Type B pancreatic cell (in vitro differentiated cells): Measurements from ENCODE around the gene SLC12A4. TPM values are rescaled to one million over a fixed set of nuclear protein-coding genes. Genes with fewer than 3 reads are reported as not detected.

Experiments used
- DNase-seq: peaks from one replicate; pipeline ENCODE4 v3.0.0; 2021; ENCODE audit warnings: mixed read lengths; ENCODE audit not compliant: unreplicated experiment; ENCODE audit errors: extremely low spot score
- H3K27ac Mint-ChIP-seq: 2 replicates; pipeline ENCODE4 v1.8.0; 2021; ENCODE audit warnings: mild to moderate bottlenecking, mixed read lengths
- H3K27me3 Mint-ChIP-seq: 2 replicates; pipeline ENCODE4 v1.8.0; 2021; ENCODE audit warnings: mixed read lengths
- H3K36me3 Mint-ChIP-seq: 2 replicates; pipeline ENCODE4 v1.8.0; 2021; ENCODE audit warnings: mixed read lengths
- H3K4me1 Mint-ChIP-seq: one replicate; pipeline ENCODE4 v1.8.0; 2021; ENCODE audit warnings: mixed read lengths; ENCODE audit not compliant: unreplicated experiment
- H3K4me3 Mint-ChIP-seq: 2 replicates; pipeline ENCODE4 v1.8.0; 2021; ENCODE audit warnings: mild to moderate bottlenecking, mixed read lengths
- H3K9me3 Mint-ChIP-seq: 2 replicates; pipeline ENCODE4 v1.8.0; 2021; ENCODE audit warnings: mixed read lengths
- CTCF ChIP-seq: fragments of 200-600 bp; sonication (generic); conservative IDR thresholded peaks from 2 replicates; pipeline ENCODE4 v1.5.0; 2021; ENCODE audit warnings: antibody characterized with exemption, mild to moderate bottlenecking
- total RNA-seq: library from RNA; stranded (reverse); gene quantifications from 2 replicates; pipeline ENCODE4 v1.2.1, GENCODE V29; 2021; ENCODE audit warnings: low replicate concordance

SLC12A4 gene
- total RNA-seq, 1 donor from 2014 or later: 48.1 TPM

- Mint-ChIP-seq H3K9me3 (no peaks in the 10 kb centered on the region), H3K4me3 (no peak overlapping the region), H3K27ac (no peak overlapping the region), H3K27me3 (no peaks in the 10 kb centered on the region), H3K36me3 (no peaks in the 10 kb centered on the region), H3K4me1 (no peaks in the 10 kb centered on the region)
- TF ChIP-seq CTCF: no peak
- DNase-seq: no peak
Measured at GRCh38 chr16:67951485-67951884, 17.0 kb downstream of the SLC12A4 start.

- no peaks in the 10 kb centered on the region for H3K36me3 Mint-ChIP-seq
- no peak for TF ChIP-seq CTCF
- no peak for DNase-seq
- H3K4me3 Mint-ChIP-seq: no peak overlapping the region
- H3K27me3 Mint-ChIP-seq: no peaks in the 10 kb centered on the region
- no peaks in the 10 kb centered on the region for H3K4me1 Mint-ChIP-seq
- H3K9me3 Mint-ChIP-seq: no peaks in the 10 kb centered on the region
- H3K27ac Mint-ChIP-seq: no peak overlapping the region
Measured at GRCh38 chr16:67950335-67950843, 18.0 kb downstream of the SLC12A4 start.

- no peak for DNase-seq
- no peak for TF ChIP-seq CTCF
- Mint-ChIP-seq H3K4me1 (no peaks in the 10 kb centered on the region), H3K36me3 (no peaks in the 10 kb centered on the region), H3K9me3 (no peaks in the 10 kb centered on the region), H3K27ac (no peak overlapping the region), H3K27me3 (no peaks in the 10 kb centered on the region), H3K4me3 (no peak overlapping the region)
Measured at GRCh38 chr16:67949645-67950044, 18.8 kb downstream of the SLC12A4 start.

GRCh38 chr16:67948015-67948414, 20.4 kb downstream of the SLC12A4 start:
- H3K36me3 Mint-ChIP-seq: no peaks in the 10 kb centered on the region
- no peak overlapping the region for H3K4me3 Mint-ChIP-seq
- no peaks in the 10 kb centered on the region for H3K27me3 Mint-ChIP-seq
- TF ChIP-seq CTCF: no peak
- H3K4me1 Mint-ChIP-seq: no peaks in the 10 kb centered on the region
- DNase-seq: no peak
- H3K27ac Mint-ChIP-seq: no peak overlapping the region
- no peaks in the 10 kb centered on the region for H3K9me3 Mint-ChIP-seq

GRCh38 chr16:67946966-67947558, 21.4 kb downstream of the SLC12A4 start:
- H3K27ac Mint-ChIP-seq: no peak overlapping the region
- H3K4me1 Mint-ChIP-seq: peaks cover 3% of the 10 kb centered on the region
- no peak overlapping the region for H3K4me3 Mint-ChIP-seq
- no peak for DNase-seq
- TF ChIP-seq CTCF: no peak
- H3K9me3 Mint-ChIP-seq: no peaks in the 10 kb centered on the region
- no peaks in the 10 kb centered on the region for H3K27me3 Mint-ChIP-seq
- no peaks in the 10 kb centered on the region for H3K36me3 Mint-ChIP-seq
